K562 (cell line): ENCODE data around the gene ITPR1. TPM values are rescaled to one million over a fixed set of nuclear protein-coding genes. Genes with fewer than 3 reads are reported as not detected.

Experiments used
- ATAC-seq: fragments of 200-7000 bp; cut with Tn5 transposase; 3 replicates; pipeline ENCODE4 v1.9.1; 2020; ENCODE audit warnings: moderate library complexity
- BruUV-seq: library from RNA; stranded (reverse); fragments of 400-500 nt; replicated peaks from 2 replicates; lab custom pipeline; 2021; lab: Mats Ljungman, UMichigan
- CTCF ChIA-PET: fragments of 300-600 bp; formaldehyde crosslinking; extraction: SDS; loops from one replicate; lab custom pipeline; 2021; ENCODE audit warnings: low intra/inter-chr PET ratio; lab: Yijun Ruan, JAX
- POLR2A ChIA-PET: fragments of 300-600, 350-650 bp; sonication (Branson Sonifier 250); formaldehyde crosslinking; extraction: SDS; loops from one replicate; lab custom pipeline; 2021; ENCODE audit warnings: antibody characterized with exemption, inconsistent platforms; lab: Yijun Ruan, JAX
- DNase-seq, 4 experiments: peaks; one replicate each; pipeline versions ENCODE4 v3.0.0 to v3.0.0-alpha.2; 2011 to 2018; ENCODE audit warnings: low spot score in 3 of 4, mixed read lengths in 3 of 4; ENCODE audit errors: extremely low read depth in 1 of 4
- FAIRE-seq: peaks from 2 replicates; lab custom pipeline; 2011; peaks lifted over from hg19 to GRCh38; lab: Jason Lieb, UNC
- H2AFZ ChIP-seq: 2 replicates; pipeline ENCODE4 v1.6.0; 2011; ENCODE audit warnings: low read depth, low read length, control low read depth, inconsistent platforms
- H3K27ac ChIP-seq: fragments of 200-600 bp; 3 replicates; pipeline ENCODE4 v1.8.0; 2011; ENCODE audit warnings: low read depth, mild to moderate bottlenecking, control low read depth, inconsistent platforms, low read length, moderate library complexity, mixed read lengths; ENCODE audit errors: extremely low read depth
- H3K27me3 ChIP-seq, 2 experiments: fragments of 300-600 bp in 1 of 2; 2 replicates in 1 of 2; 3 replicates in 1 of 2; pipeline versions ENCODE4 v1.6.0 to v1.8.0; 2011; ENCODE audit warnings: inconsistent platforms in 2 of 2, low read length in 2 of 2, mild to moderate bottlenecking in 1 of 2, mixed read lengths in 1 of 2, moderate library complexity in 1 of 2; ENCODE audit not compliant: control insufficient read depth in 2 of 2, insufficient read depth in 2 of 2
- H3K36me3 ChIP-seq: fragments of 300-600 bp; 3 replicates; pipeline ENCODE4 v1.8.0; 2011; ENCODE audit warnings: mild to moderate bottlenecking, low read length, inconsistent platforms; ENCODE audit not compliant: control insufficient read depth, insufficient read depth
- H3K4me1 ChIP-seq, 2 experiments: fragments of 200-600 bp in 1 of 2; replicated peaks in 1 of 2; 2 replicates in 1 of 2; 3 replicates in 1 of 2; pipeline versions ENCODE4 v1.5.1 to v1.8.0; 2011; ENCODE audit warnings: inconsistent platforms in 2 of 2, low read length in 2 of 2, mild to moderate bottlenecking in 1 of 2, mixed read lengths in 1 of 2, moderate library complexity in 1 of 2; ENCODE audit not compliant: control insufficient read depth in 2 of 2, insufficient read depth in 2 of 2
- H3K4me2 ChIP-seq: 2 replicates; pipeline ENCODE4 v1.6.1; 2011; ENCODE audit warnings: low read length, control low read depth, inconsistent platforms, mixed read lengths; ENCODE audit not compliant: insufficient read depth
- H3K4me3 ChIP-seq: fragments of 200-600 bp; sonication (generic), shearing (Covaris generic); 2 replicates; pipeline ENCODE4 v1.5.1; 2016; ENCODE audit warnings: control low read depth, inconsistent platforms
- H3K79me2 ChIP-seq: fragments of 200-600 bp; 3 replicates; pipeline ENCODE4 v1.8.0; 2011; ENCODE audit warnings: low read length, inconsistent platforms; ENCODE audit not compliant: control insufficient read depth, insufficient read depth
- H3K9ac ChIP-seq, 2 experiments: 2 replicates each; pipeline versions ENCODE4 v1.6.0 to v1.6.1; 2011; ENCODE audit warnings: low read depth in 2 of 2, low read length in 2 of 2, control low read depth in 1 of 2, inconsistent platforms in 1 of 2, mild to moderate bottlenecking in 1 of 2, mixed read lengths in 1 of 2; ENCODE audit not compliant: insufficient read depth in 1 of 2
- H3K9me1 ChIP-seq: one replicate; pipeline ENCODE4 v1.6.0; 2011; ENCODE audit warnings: inconsistent platforms, mild to moderate bottlenecking, low read length, moderate library complexity; ENCODE audit not compliant: control insufficient read depth, insufficient read depth
- H3K9me3 ChIP-seq: replicated peaks from 2 replicates; pipeline ENCODE4 v1.5.1; 2011; ENCODE audit warnings: low read depth, low read length, inconsistent platforms; ENCODE audit not compliant: control insufficient read depth, insufficient read depth
- H4K20me1 ChIP-seq: replicated peaks from 2 replicates; pipeline ENCODE4 v1.6.1; 2011; ENCODE audit warnings: low read length, inconsistent platforms, mixed read lengths; ENCODE audit not compliant: control insufficient read depth, insufficient read depth
- LARP7 ChIP-seq: fragments of 450-650 bp; IDR thresholded peaks from 2 replicates; pipeline ENCODE4 v1.6.1; 2016
- PPARD ChIP-seq: fragments of 250-450 bp; sonication (Bioruptor Pico); IDR thresholded peaks from 2 replicates; pipeline ENCODE4 v1.8.0; 2022; ENCODE audit warnings: inconsistent platforms, mild to moderate bottlenecking, moderate library complexity
- PTBP1 ChIP-seq: fragments of 200-400 bp; formaldehyde crosslinking; IDR thresholded peaks from 2 replicates; pipeline ENCODE4 v1.6.1; 2017; ENCODE audit warnings: low read depth, low read length
- SMARCC2 ChIP-seq: fragments of 450-650 bp; IDR thresholded peaks from 2 replicates; pipeline ENCODE4 v1.6.1; 2017; ENCODE audit warnings: antibody characterized with exemption, moderate library complexity, mild to moderate bottlenecking, low read depth
- ZBTB1 ChIP-seq: sonication (generic); formaldehyde crosslinking; IDR thresholded peaks from 2 replicates; pipeline ENCODE4 v1.8.1; 2023; ENCODE audit warnings: missing genetic modification reagents, low read depth, mild to moderate bottlenecking, borderline replicate concordance
- ZBTB33 ChIP-seq: sonication (generic); formaldehyde crosslinking; IDR thresholded peaks from 2 replicates; pipeline ENCODE4 v1.8.1; 2023; ENCODE audit warnings: mild to moderate bottlenecking, missing genetic modification reagents
- ZFP1 ChIP-seq: fragments of 450-650 bp; formaldehyde crosslinking; IDR thresholded peaks from 2 replicates; pipeline ENCODE4 v1.4.0; 2020; ENCODE audit warnings: mild to moderate bottlenecking, mixed read lengths
- ZNF263 ChIP-seq: sonication (generic); formaldehyde crosslinking; IDR thresholded peaks from 2 replicates; pipeline ENCODE4 v1.8.0; 2022; ENCODE audit warnings: mild to moderate bottlenecking, missing genetic modification reagents, borderline replicate concordance
- WGBS: fragments of 100-300 bp; shearing (Covaris generic); methylation state at CpG from one replicate; pipeline ENCODE4 v1.1.6; 2016; ENCODE audit warnings: low coverage, mixed read lengths; ENCODE audit not compliant: insufficient coverage; ENCODE audit errors: missing lambda C conversion rate; 5-methylcytosine and 5-hydroxymethylcytosine counted together
- in situ Hi-C: fragments of 300-500 bp; cut with MboI; formaldehyde crosslinking; loops from 4 replicates; pipeline ENCODE4 v1.15.0; 2018; ENCODE audit warnings: inconsistent platforms, mixed read lengths
- intact Hi-C: fragments of 100-400 bp; cut with micrococcal nuclease; formaldehyde crosslinking; loops from 2 replicates; pipeline ENCODE4 v1.14.2; 2022
- polyA plus RNA-seq, 8 experiments: library from polyadenylated mRNA; depleted of rRNA in 4 of 8; stranded (reverse) in 5 of 8; unstranded in 3 of 8; fragments of >200 nt; fragmentation: Nextera tagmentation in 2 of 8; fragmentation: Illumina TruSeq in 1 of 8; extraction: Ambion mirVana in 2 of 8; extraction: Trizol in 1 of 8; gene quantifications; 2 replicates each; pipeline versions ENCODE4 v1.2.1 to v1.2.3, GENCODE V29; 2011 to 2014; ENCODE audit warnings: inconsistent platforms in 1 of 8, missing spikeins in 1 of 8
- total RNA-seq, 7 experiments: library from RNA; depleted of rRNA in 6 of 7; stranded (reverse); fragments of >200 nt in 6 of 7; fragmentation: Illumina TruSeq in 2 of 7; extraction: Trizol in 2 of 7; gene quantifications; 2 replicates each; pipeline versions ENCODE4 v1.2.1 to v1.2.3, GENCODE V29; 2011 to 2021; ENCODE audit warnings: low replicate concordance in 1 of 7

ITPR1 gene
- total and polyA plus RNA-seq, 9 of the 15 experiments (the other 6 are each of a cell fraction or from before 2014, with no cell fraction given), result 22.4 to 40.0 (median 27.4) TPM

GRCh38 chr3:4565809-4566501 is 72.8 kb downstream of the ITPR1 start:
- 47% methylated on average over 5 of the region's 5 CpGs for WGBS
- Histone ChIP-seq H4K20me1 (no peaks in the 10 kb centered on the region), H3K27ac (no peak overlapping the region), H3K36me3 (no peaks in the 10 kb centered on the region), H3K9ac (no peak overlapping the region)
- TF ChIP-seq ZBTB33 (CRISPR knock-in tag) (no peak), PPARD (CRISPR knock-in tag) (no peak), LARP7 (no peak), PTBP1 (no peak), ZNF263 (CRISPR knock-in tag) (no peak), SMARCC2 (no peak), ZBTB1 (CRISPR knock-in tag) (no peak), ZFP1 (CRISPR knock-in tag) (no peak)
- TF ChIP-seq, all 486 proteins: peak for 0
- no peak overlapping the region for H2AFZ ChIP-seq
- DNase-seq, result no peak
- H3K9me3 ChIP-seq, result no peaks in the 10 kb centered on the region
- CTCF ChIA-PET, result no interaction called here
- no peak for ATAC-seq
- BruUV-seq, result no TSS peak
- H3K4me1 ChIP-seq, result peaks cover 0 to 4% of the 10 kb centered on the region in 2 experiments; a peak in 3 of 5 replicates
- H3K9me1 ChIP-seq, result no peaks in the 10 kb centered on the region
- H3K4me3 ChIP-seq, result no peak overlapping the region
- in situ Hi-C loops, result no loop called here
- H3K27me3 ChIP-seq, result no peaks in the 10 kb centered on the region; a peak in 1 of 5 replicates
- no peak overlapping the region for H3K4me2 ChIP-seq
- FAIRE-seq, result no peak
- POLR2A ChIA-PET, result interaction anchor here (1.6 kb wide), 1 partner anchor 9 kb away, joined by 4 read pairs; no protein-coding TSS in a partner anchor
- H3K79me2 ChIP-seq, result no peaks in the 10 kb centered on the region
- intact Hi-C loops, result no loop called here
